ENCODE data around the gene EXOC7.

EXOC7 gene

GRCh38 chr17:76034428-76035350 is 68.9 kb downstream of the EXOC7 start:
- DNase-seq, result no peak

GRCh38 chr17:76033139-76033538 is 70.4 kb downstream of the EXOC7 start:
- no peak for DNase-seq

- DNase-seq, result no peak
These were observed 70.8 kb downstream of the EXOC7 start for GRCh38 chr17:76032780-76033108.

GRCh38 chr17:76032073-76032779 is 71.4 kb downstream of the EXOC7 start:
- DNase-seq, result no peak

Measured in activated CD4-positive, CD25-positive, alpha-beta regulatory T cell treated with anti-CD3 and anti-CD28 coated beads, Interleukin-2, amount 50 U/mL, for 72 hours (primary cell).